ENCODE measurements around the gene PPP2R2C.

PPP2R2C gene

GRCh38 chr4:6277139-6277802 lies 195.1 kb downstream of the PPP2R2C start:
- in situ Hi-C loops (cut with MboI; ENCODE audit: low sequenced_read_pairs) = no loop called here

- in situ Hi-C loops (cut with MboI; ENCODE audit: low sequenced_read_pairs) = no loop called here
These were observed 196.3 kb downstream of the PPP2R2C start for GRCh38 chr4:6275898-6276806.

- in situ Hi-C loops (cut with MboI; ENCODE audit: low sequenced_read_pairs) = no loop called here
These were observed 197.1 kb downstream of the PPP2R2C start for GRCh38 chr4:6275351-6275750.

GRCh38 chr4:6273661-6273990 lies 198.8 kb downstream of the PPP2R2C start:
- in situ Hi-C loops (cut with MboI; ENCODE audit: low sequenced_read_pairs) = no loop called here

- in situ Hi-C loops (cut with MboI; ENCODE audit: low sequenced_read_pairs) = no loop called here
These were observed 199.4 kb downstream of the PPP2R2C start for GRCh38 chr4:6272863-6273660.

GRCh38 chr4:6271701-6272465 lies 200.5 kb downstream of the PPP2R2C start:
- in situ Hi-C loops (cut with MboI; ENCODE audit: low sequenced_read_pairs) = no loop called here

- in situ Hi-C loops (cut with MboI; ENCODE audit: low sequenced_read_pairs) = no loop called here
These were observed 201.2 kb downstream of the PPP2R2C start for GRCh38 chr4:6271206-6271605.

- in situ Hi-C loops (cut with MboI; ENCODE audit: low sequenced_read_pairs) = no loop called here
These were observed 201.7 kb downstream of the PPP2R2C start for GRCh38 chr4:6270636-6271121.
